Activated CD4-positive, CD25-positive, alpha-beta regulatory T cell treated with anti-CD3 and anti-CD28 coated beads, Interleukin-2, amount 50 U/mL, for 24 hours (primary cell): ENCODE results near the gene RASSF5.

Experiments used
- ATAC-seq, 2 donors: fragments of 150-1000 bp; cut with Tn5 transposase; one replicate each; pipeline ENCODE4 v1.10.0; 2021; ENCODE audit warnings: mild to moderate bottlenecking in 1 of 2, moderate library complexity in 1 of 2

RASSF5 gene

DNA sequence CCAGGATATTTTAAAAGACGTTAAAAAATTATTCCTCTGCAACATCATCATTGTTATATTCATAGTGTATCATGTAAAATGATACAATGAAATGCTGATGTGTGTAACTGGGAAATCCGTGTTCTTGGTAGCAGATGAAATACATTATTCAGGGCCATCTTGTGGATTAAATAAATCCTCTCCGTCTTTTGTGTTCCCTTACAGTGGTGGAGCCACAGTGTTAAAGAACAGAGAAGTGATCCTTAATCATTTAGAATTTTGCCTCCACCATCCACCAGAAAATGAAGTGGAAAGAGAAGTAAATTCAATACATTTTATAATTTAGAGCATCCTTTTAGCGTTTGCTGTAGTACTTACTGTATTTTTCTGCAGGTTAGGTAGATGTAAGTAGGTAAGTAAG, 129.3 kb downstream of the RASSF5 start:
- ATAC-seq = no peak

DNA sequence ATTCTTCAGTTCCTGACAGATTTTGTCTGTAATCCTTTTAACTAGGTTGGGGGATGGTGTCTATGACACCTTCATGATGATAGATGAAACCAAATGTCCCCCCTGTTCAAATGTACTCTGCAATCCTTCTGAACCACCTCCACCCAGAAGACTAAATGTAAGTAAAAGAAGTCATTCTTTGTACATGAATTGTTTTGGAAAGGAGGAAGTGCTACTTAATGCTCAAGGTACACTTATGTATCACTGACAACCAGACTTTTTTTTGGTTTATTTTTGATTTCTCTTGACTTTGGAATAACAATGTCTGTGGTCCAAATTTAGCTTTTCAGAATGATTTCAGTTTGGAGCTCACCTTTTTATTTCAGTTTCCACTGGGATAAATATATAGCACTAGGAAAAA, 130.3 kb downstream of the RASSF5 start:
- ATAC-seq = no peak
